Measurements from ENCODE around the gene AKAP6. TPM values are rescaled to one million over a fixed set of nuclear protein-coding genes. Genes with fewer than 3 reads are reported as not detected.
A peak's percentile ranks its signal among the peaks of the same experiment; 100 is the strongest.

The AKAP6 gene
- total RNA-seq, 1 donor from 2014 or later = 4.4 TPM

- ATAC-seq = no peak
These were observed 163.4 kb downstream of the AKAP6 start for GRCh38 chr14:32492457-32492856.

GRCh38 chr14:32494609-32495434, 165.7 kb downstream of the AKAP6 start:
- no peak for ATAC-seq

GRCh38 chr14:32495435-32495734, 166.3 kb downstream of the AKAP6 start:
- no peak for ATAC-seq

GRCh38 chr14:32497248-32497647, 168.2 kb downstream of the AKAP6 start:
- no peak for ATAC-seq

- peak; percentile 96 for ATAC-seq
These were observed 178.2 kb downstream of the AKAP6 start for GRCh38 chr14:32507029-32507984.

- no peak for ATAC-seq
These were observed 179.2 kb downstream of the AKAP6 start for GRCh38 chr14:32508281-32508680.

- ATAC-seq = peak; percentile 24
These were observed 180.6 kb downstream of the AKAP6 start for GRCh38 chr14:32509632-32510187.

GRCh38 chr14:32510815-32511214, 181.7 kb downstream of the AKAP6 start:
- ATAC-seq = no peak

- no peak for ATAC-seq
These were observed 183.2 kb downstream of the AKAP6 start for GRCh38 chr14:32512348-32512747.

- ATAC-seq = no peak
These were observed 183.7 kb downstream of the AKAP6 start for GRCh38 chr14:32512813-32513212.

GRCh38 chr14:32513571-32514009, 184.5 kb downstream of the AKAP6 start:
- no peak for ATAC-seq

GRCh38 chr14:32514236-32514635, 185.1 kb downstream of the AKAP6 start:
- no peak for ATAC-seq

- ATAC-seq = no peak
These were observed 185.6 kb downstream of the AKAP6 start for GRCh38 chr14:32514681-32515080.

- no peak for ATAC-seq
These were observed 195.7 kb downstream of the AKAP6 start for GRCh38 chr14:32524609-32525375.

- no peak for ATAC-seq
These were observed 196.5 kb downstream of the AKAP6 start for GRCh38 chr14:32525591-32525990.

GRCh38 chr14:32530800-32531199, 201.7 kb downstream of the AKAP6 start:
- ATAC-seq = no peak

GRCh38 chr14:32531942-32532515, 202.9 kb downstream of the AKAP6 start:
- ATAC-seq = no peak

- no peak for ATAC-seq
These were observed 205.0 kb downstream of the AKAP6 start for GRCh38 chr14:32534145-32534544.

GRCh38 chr14:32536175-32536574, 207.1 kb downstream of the AKAP6 start:
- no peak for ATAC-seq

GRCh38 chr14:32537166-32537565, 208.1 kb downstream of the AKAP6 start:
- ATAC-seq = no peak

- ATAC-seq = no peak
These were observed 213.4 kb downstream of the AKAP6 start for GRCh38 chr14:32542507-32542906.

- no peak for ATAC-seq
These were observed 216.0 kb downstream of the AKAP6 start for GRCh38 chr14:32545095-32545494.
